ENCODE results near the gene AR. TPM values are rescaled to one million over a fixed set of nuclear protein-coding genes. Genes with fewer than 3 reads are reported as not detected.

The AR gene
- total RNA-seq, 1 experiment from 2014 or later, result 14.8 TPM

GRCh38 chrX:67545893-67546495 is 2.2 kb downstream of the AR start:
- DNase-seq (ENCODE audit: low read depth in 1 of 2, low spot score in 2 of 2), result peak; percentile 36 to 41
- no peak overlapping the region; the same call in 1 of the 2 replicates for H3K27ac ChIP-seq
- peak overlapping the region; percentile 57 for H3K4me3 ChIP-seq
- no peaks in the 10 kb centered on the region for H3K27me3 ChIP-seq (replicated peaks)
- H3K9me3 ChIP-seq (replicated peaks), result no peaks in the 10 kb centered on the region
- H3K4me1 ChIP-seq (replicated peaks), result peaks cover 16% of the 10 kb centered on the region
- H3K36me3 ChIP-seq, result peaks cover 8% of the 10 kb centered on the region; the same call in 1 of the 2 replicates

DNA sequence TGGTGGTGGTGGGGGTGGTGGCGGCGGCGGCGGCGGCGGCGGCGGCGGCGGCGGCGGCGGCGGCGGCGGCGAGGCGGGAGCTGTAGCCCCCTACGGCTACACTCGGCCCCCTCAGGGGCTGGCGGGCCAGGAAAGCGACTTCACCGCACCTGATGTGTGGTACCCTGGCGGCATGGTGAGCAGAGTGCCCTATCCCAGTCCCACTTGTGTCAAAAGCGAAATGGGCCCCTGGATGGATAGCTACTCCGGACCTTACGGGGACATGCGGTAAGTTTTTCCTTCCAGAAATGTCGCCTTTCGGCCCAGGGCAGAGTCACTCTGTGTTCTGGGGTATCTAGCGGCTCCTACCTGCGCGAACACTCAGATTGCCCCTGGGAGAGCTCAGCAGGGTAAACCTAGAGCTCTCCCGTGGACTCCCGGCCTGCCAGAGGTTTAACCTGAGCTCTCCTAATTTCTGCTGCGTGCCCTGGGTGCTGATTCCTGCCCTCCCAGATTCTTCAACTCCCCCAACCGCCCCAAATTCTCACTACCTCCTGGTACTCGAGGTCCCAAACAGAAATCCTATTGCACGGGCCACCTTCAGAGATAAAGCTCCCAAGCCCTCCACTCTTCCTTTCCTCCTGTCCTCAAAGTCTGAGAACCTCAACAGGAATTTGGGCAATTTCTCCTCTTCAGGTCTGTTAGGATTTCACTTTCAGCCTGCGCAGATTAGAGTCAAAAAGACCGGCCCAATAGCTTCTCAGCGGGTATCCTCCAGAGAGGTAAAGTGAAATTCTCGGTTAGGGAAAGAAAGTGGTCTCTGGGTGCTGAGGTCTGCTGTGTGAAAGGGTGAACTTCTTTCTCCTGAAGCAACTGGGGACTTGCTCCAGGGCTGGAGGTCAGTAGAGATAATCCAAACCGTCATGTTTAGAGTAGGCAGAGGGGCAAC is 2.9 kb downstream of the AR start:
- Histone ChIP-seq H3K27ac (no peak overlapping the region), H3K9me3 (replicated peaks) (no peaks in the 10 kb centered on the region), H3K27me3 (replicated peaks) (no peaks in the 10 kb centered on the region), H3K4me3 (peak overlapping the region; percentile 57), H3K36me3 (peaks cover 8% of the 10 kb centered on the region; the same call in 1 of the 2 replicates), H3K4me1 (replicated peaks) (peaks cover 16% of the 10 kb centered on the region)
- no peak for DNase-seq (ENCODE audit: low read depth in 1 of 2, low spot score in 2 of 2)

GRCh38 chrX:67555578-67556203 is 11.9 kb downstream of the AR start:
- Histone ChIP-seq H3K4me1 (replicated peaks) (no peaks in the 10 kb centered on the region), H3K27me3 (replicated peaks) (no peaks in the 10 kb centered on the region), H3K4me3 (no peak overlapping the region), H3K9me3 (replicated peaks) (no peaks in the 10 kb centered on the region), H3K36me3 (peaks cover 7% of the 10 kb centered on the region; the same call in 1 of the 2 replicates), H3K27ac (no peak overlapping the region)
- no peak for DNase-seq (ENCODE audit: low read depth in 1 of 2, low spot score in 2 of 2)

DNA sequence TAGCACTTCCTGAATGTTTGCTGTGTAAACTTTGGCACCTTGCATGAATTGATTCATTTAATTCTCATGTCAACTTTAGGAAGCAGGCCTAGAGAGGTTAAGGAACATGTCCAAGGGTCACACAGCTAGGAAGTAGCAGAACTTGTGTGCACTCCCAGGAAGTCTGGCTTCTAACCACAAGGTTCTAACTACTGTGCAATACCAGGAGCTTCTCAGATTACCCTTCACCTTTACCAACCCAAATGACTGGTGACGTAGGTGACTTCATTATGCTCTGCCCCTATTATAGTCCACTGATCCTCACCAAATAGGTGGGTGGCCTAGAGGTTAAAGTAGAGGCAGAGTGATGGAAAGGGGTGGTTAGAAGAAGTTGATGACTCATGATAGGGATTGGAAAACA is 14.4 kb downstream of the AR start:
- H3K4me3 ChIP-seq, result no peak overlapping the region
- H3K27me3 ChIP-seq (replicated peaks), result no peaks in the 10 kb centered on the region
- no peak overlapping the region for H3K27ac ChIP-seq
- no peaks in the 10 kb centered on the region for H3K4me1 ChIP-seq (replicated peaks)
- DNase-seq (ENCODE audit: low read depth in 1 of 2, low spot score in 2 of 2), result no peak
- H3K9me3 ChIP-seq (replicated peaks), result no peaks in the 10 kb centered on the region
- H3K36me3 ChIP-seq, result no peaks in the 10 kb centered on the region

- Histone ChIP-seq H3K27ac (no peak overlapping the region), H3K4me3 (no peak overlapping the region), H3K27me3 (replicated peaks) (no peaks in the 10 kb centered on the region), H3K36me3 (no peaks in the 10 kb centered on the region), H3K4me1 (replicated peaks) (no peaks in the 10 kb centered on the region), H3K9me3 (replicated peaks) (no peaks in the 10 kb centered on the region)
- DNase-seq (ENCODE audit: low read depth in 1 of 2, low spot score in 2 of 2), result no peak
Measured at GRCh38 chrX:67563469-67564448, 19.9 kb downstream of the AR start.

DNA sequence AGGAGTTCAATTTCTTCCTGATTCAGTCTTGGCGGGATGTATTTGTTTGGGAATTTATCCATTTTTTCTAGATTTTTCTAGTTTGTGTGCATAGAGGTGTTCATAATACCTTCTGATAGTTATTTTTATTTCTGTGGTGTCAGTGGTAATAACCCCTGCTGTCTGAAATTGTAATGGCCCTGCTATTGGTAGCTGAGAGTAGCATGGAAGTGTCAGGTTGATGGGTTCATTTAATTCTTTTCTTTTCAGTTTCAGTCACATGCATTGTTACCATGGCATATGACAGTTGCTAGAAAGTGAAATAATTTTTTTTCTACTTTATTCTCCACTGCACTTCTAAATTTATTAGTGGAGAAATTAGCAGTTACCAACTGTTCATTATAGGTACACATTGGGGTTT is 20.7 kb downstream of the AR start:
- H3K27me3 ChIP-seq (replicated peaks), result no peaks in the 10 kb centered on the region
- H3K4me1 ChIP-seq (replicated peaks), result no peaks in the 10 kb centered on the region
- H3K4me3 ChIP-seq, result no peak overlapping the region
- H3K9me3 ChIP-seq (replicated peaks), result no peaks in the 10 kb centered on the region
- H3K27ac ChIP-seq, result no peak overlapping the region
- no peak for DNase-seq (ENCODE audit: low read depth in 1 of 2, low spot score in 2 of 2)
- no peaks in the 10 kb centered on the region for H3K36me3 ChIP-seq

GRCh38 chrX:67568769-67569168 is 24.9 kb downstream of the AR start:
- no peaks in the 10 kb centered on the region; the same call in 1 of the 2 replicates for H3K4me1 ChIP-seq (replicated peaks)
- no peak overlapping the region for H3K4me3 ChIP-seq
- no peak overlapping the region for H3K27ac ChIP-seq
- DNase-seq (ENCODE audit: low read depth in 1 of 2, low spot score in 2 of 2), result no peak
- H3K27me3 ChIP-seq (replicated peaks), result no peaks in the 10 kb centered on the region
- no peaks in the 10 kb centered on the region for H3K36me3 ChIP-seq
- H3K9me3 ChIP-seq (replicated peaks), result no peaks in the 10 kb centered on the region

DNA sequence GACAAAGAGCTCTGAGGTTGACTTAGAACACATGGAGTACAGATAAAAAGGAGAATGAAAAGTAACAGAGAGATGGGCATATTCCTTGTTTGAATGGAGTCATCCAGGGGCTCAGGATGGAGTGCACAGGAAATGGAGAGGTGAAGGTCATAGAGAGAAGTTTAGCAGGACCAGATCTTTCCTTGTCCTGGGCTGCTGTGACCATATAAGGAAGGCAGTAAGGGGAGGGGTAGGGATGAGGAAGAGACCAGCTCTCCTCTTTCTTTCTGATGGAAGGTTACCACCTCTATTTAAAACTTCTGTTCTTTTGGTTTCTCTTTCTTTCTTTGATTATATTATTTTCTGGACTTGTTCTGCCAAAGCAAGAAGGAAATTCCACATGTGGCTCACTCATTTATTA is 27.0 kb downstream of the AR start:
- Histone ChIP-seq H3K4me1 (replicated peaks) (peaks cover 4% of the 10 kb centered on the region; the same call in 1 of the 2 replicates), H3K27ac (no peak overlapping the region), H3K36me3 (no peaks in the 10 kb centered on the region), H3K4me3 (no peak overlapping the region), H3K27me3 (replicated peaks) (no peaks in the 10 kb centered on the region), H3K9me3 (replicated peaks) (no peaks in the 10 kb centered on the region)
- DNase-seq (ENCODE audit: low read depth in 1 of 2, low spot score in 2 of 2), result no peak

DNA sequence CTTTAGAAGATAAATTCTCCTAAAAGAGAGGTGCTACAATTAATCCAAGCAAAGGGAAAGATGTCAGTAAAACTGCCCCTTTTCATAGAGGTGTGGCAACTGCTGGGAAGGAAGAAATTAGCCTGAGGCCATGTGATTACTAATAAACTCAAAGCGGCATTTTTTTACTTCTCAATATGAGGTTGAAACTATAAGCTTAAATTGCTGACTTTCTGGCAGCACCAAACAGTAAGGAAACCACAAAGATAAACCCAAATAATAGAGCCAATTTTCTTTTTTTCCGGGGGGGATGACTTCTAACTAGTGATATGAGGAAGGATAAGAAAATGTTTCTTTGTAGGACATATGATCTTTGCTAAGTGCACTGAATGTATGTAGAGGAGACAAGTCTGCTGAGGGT is 30.9 kb downstream of the AR start:
- no peak for DNase-seq (ENCODE audit: low read depth in 1 of 2, low spot score in 2 of 2)
- H3K9me3 ChIP-seq (replicated peaks), result no peaks in the 10 kb centered on the region
- peaks cover 4% of the 10 kb centered on the region; the same call in 1 of the 2 replicates for H3K4me1 ChIP-seq (replicated peaks)

DNA sequence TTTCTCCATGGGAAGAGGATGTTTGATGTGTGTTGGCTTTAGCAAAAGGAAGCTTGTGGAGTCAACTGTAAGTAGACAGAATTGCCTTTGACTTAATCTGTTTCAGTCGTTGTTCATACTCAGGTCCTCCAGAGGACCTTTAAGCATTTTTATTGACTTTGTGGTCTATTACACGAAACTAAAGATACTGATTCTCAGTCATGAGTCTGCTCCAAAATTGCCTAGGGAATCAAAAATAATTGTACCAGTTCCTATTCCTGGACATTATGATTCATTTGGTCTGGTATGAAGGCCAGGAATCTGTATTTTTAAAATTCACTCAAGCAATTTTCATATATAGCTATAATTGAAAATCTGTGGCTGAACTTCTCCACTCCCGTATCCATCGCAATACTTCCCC is 38.6 kb downstream of the AR start:
- DNase-seq (ENCODE audit: low read depth in 1 of 2, low spot score in 2 of 2), result no peak
- no peaks in the 10 kb centered on the region for H3K27me3 ChIP-seq (replicated peaks)

More for the DNA sequence above, 30.9 kb downstream of the AR start:
- Histone ChIP-seq H3K27me3 (replicated peaks) (no peaks in the 10 kb centered on the region), H3K4me3 (no peak overlapping the region), H3K27ac (no peak overlapping the region), H3K36me3 (no peaks in the 10 kb centered on the region)

GRCh38 chrX:67583171-67583570 is 39.4 kb downstream of the AR start:
- H3K4me3 ChIP-seq, result no peak overlapping the region
- no peaks in the 10 kb centered on the region for H3K27me3 ChIP-seq (replicated peaks)
- no peaks in the 10 kb centered on the region for H3K4me1 ChIP-seq (replicated peaks)
- no peak for DNase-seq (ENCODE audit: low read depth in 1 of 2, low spot score in 2 of 2)
- no peaks in the 10 kb centered on the region for H3K36me3 ChIP-seq
- H3K9me3 ChIP-seq (replicated peaks), result no peaks in the 10 kb centered on the region
- H3K27ac ChIP-seq, result no peak overlapping the region

More for the DNA sequence above, 38.6 kb downstream of the AR start:
- H3K4me3 ChIP-seq, result no peak overlapping the region
- H3K9me3 ChIP-seq (replicated peaks), result no peaks in the 10 kb centered on the region
- no peak overlapping the region for H3K27ac ChIP-seq
- H3K36me3 ChIP-seq, result no peaks in the 10 kb centered on the region
- no peaks in the 10 kb centered on the region for H3K4me1 ChIP-seq (replicated peaks)

DNA sequence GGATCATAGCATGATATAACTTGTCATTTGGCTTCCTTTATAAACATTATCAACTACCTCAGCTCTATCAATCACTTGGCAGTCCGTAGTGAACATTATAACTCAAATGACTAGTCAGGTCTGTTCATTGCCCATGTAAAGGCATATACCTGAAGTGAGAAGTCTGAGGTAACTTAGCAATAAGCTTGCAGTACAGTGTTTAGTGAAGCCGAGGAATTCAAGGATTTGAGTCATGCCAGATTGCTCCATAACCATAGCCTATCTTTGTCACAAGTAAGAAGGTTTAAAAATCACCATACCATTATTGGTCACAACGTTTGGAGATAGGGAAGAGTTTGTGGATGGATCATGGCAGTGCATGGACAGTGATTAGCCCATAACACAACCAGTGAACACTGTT is 41.6 kb downstream of the AR start:
- Histone ChIP-seq H3K27ac (no peak overlapping the region), H3K4me1 (replicated peaks) (no peaks in the 10 kb centered on the region), H3K9me3 (replicated peaks) (no peaks in the 10 kb centered on the region), H3K4me3 (no peak overlapping the region), H3K27me3 (replicated peaks) (no peaks in the 10 kb centered on the region), H3K36me3 (no peaks in the 10 kb centered on the region)
- no peak for DNase-seq (ENCODE audit: low read depth in 1 of 2, low spot score in 2 of 2)
